SK-N-SH (cell line): ENCODE measurements around the gene CDH20.

ENCODE experiments used
- TEAD4 ChIP-seq: IDR thresholded peaks from 2 replicates; pipeline ENCODE4 v1.4.0; 2012; ENCODE audit warnings: mild to moderate bottlenecking, borderline replicate concordance; ENCODE audit not compliant: insufficient read depth
- TF ChIP-seq, protein P1 (sequence below): fragments of 200-600 bp; sonication (generic); IDR thresholded peaks from 2 replicates; pipeline ENCODE4 v1.6.1; 2017; ENCODE audit warnings: antibody characterized with exemption, mild to moderate bottlenecking, moderate library complexity

DNA sequence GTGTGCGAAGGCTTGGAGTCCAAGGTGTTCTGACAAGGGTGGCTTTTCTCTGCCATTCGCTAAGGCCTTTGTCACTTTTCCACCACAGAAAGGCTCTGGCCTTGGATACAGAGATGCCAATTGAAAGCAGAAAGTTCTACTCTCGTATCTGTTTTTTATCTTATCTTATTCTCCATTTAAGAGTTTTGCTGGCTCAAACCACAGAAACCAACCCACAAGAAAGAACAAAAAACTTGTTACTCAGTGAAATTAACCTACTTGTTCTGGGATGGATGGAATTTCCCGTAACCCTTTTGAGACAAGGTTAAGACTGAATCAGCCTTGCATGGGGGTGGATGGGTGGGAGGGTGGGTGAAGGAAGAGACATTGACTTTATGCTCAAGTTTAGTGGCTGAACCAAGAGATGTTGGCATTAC lies 221.7 kb downstream of the CDH20 start:
- no peak for TF ChIP-seq TEAD4
- TF ChIP-seq, protein P1, sequence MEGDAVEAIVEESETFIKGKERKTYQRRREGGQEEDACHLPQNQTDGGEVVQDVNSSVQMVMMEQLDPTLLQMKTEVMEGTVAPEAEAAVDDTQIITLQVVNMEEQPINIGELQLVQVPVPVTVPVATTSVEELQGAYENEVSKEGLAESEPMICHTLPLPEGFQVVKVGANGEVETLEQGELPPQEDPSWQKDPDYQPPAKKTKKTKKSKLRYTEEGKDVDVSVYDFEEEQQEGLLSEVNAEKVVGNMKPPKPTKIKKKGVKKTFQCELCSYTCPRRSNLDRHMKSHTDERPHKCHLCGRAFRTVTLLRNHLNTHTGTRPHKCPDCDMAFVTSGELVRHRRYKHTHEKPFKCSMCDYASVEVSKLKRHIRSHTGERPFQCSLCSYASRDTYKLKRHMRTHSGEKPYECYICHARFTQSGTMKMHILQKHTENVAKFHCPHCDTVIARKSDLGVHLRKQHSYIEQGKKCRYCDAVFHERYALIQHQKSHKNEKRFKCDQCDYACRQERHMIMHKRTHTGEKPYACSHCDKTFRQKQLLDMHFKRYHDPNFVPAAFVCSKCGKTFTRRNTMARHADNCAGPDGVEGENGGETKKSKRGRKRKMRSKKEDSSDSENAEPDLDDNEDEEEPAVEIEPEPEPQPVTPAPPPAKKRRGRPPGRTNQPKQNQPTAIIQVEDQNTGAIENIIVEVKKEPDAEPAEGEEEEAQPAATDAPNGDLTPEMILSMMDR: no peak
